GM19397 (cell line): ENCODE results near the gene CALU.
A peak's percentile ranks its signal among the peaks of the same experiment; 100 is the strongest.

Experiments used
- ATAC-seq: cut with Tn5 transposase; IDR thresholded peaks from one replicate; pipeline ENCODE4 v1.9.1; 2021; ENCODE audit warnings: mild to moderate bottlenecking, moderate library complexity; ENCODE audit not compliant: unreplicated experiment

CALU gene

DNA sequence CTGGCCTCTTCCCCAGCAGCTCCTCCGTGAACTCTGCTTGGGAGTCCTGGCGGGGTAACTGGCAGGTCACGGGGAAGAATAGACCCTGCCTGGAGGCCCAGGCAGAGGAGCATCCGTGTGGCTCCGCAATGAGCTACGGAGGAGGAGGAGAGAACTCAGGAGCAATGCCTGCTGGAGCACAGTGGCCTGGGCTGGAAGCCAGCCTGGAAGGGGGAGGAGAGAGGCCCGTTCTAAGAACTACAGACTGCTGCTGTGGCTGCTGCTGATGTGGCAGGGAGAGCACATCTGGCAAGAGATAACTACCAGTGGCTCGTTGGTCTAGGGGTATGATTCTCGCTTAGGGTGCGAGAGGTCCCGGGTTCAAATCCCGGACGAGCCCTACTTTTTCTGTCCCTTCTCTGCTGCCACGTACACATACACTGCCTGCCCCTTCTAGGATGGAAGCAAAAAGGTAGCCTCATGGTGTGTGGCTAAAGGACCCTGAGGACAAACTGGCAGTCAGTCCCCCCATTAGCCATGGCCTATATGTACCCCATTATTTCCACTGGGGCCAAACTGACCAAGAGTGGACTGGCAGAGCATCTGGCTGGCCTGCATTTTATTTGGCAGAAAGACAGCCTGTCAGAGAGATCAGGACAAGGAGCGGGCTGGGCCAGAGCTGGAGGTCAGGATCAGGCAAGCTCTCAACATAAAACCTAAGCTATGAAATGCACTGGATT is 44.1 kb downstream of the CALU start:
- ATAC-seq, result no peak

DNA sequence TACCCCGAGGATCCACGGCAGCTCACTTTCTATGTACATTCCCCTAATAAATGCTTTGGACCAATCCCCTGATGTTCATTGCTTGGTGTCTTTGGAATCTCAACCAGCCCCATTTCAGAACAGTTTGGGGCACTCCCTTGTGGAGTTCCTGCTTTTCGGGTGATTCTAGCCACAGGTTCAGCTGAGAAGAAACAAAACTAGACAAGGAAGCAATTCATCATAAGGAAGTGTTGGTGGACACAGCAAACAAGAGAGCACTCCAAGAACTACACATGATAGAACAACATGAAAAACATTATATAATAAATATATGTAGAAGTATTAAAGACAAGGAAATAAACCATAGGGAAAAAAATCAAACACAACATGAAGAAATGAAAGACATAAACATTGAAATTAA is 46.6 kb downstream of the CALU start:
- no peak for ATAC-seq

- ATAC-seq, result no peak
Measured at GRCh38 chr7:128788446-128789412, 49.6 kb downstream of the CALU start.

DNA sequence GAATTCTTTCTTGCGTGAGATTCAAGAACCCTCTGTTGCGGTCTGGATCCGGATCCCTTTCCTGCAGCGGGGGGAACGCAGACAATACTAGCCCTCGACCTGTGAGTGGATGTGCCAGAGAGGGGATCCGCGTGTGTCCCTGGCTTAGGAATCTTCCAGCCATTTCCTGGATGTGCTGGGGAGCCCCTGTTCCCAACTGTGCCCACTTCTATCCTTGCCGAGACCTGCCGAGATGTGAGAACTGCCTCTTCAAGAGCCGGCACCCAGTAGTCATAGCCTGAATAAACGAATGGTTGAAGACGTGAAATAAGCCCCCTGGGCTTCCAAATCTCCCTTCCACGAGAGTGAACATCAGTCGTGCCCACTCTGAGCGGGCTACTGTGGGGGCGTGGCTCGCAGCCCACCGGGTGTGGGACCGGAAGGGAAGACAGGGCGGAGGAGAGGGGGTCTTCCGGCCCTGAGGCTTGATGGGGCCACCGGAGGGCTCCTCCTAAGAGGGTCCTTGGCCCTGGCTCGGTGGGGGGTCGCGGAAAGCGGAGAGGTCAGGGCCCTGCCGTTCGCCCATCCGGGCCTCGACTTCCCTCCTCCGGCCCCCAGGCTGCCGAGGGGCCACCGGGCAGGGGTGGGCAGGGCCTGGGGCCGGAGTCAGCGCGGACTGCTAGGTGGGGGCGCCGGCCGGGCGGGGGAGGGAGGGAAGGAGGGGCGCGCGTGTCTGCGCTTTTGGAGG is 51.3 kb downstream of the CALU start:
- peak; percentile 6 for ATAC-seq

DNA sequence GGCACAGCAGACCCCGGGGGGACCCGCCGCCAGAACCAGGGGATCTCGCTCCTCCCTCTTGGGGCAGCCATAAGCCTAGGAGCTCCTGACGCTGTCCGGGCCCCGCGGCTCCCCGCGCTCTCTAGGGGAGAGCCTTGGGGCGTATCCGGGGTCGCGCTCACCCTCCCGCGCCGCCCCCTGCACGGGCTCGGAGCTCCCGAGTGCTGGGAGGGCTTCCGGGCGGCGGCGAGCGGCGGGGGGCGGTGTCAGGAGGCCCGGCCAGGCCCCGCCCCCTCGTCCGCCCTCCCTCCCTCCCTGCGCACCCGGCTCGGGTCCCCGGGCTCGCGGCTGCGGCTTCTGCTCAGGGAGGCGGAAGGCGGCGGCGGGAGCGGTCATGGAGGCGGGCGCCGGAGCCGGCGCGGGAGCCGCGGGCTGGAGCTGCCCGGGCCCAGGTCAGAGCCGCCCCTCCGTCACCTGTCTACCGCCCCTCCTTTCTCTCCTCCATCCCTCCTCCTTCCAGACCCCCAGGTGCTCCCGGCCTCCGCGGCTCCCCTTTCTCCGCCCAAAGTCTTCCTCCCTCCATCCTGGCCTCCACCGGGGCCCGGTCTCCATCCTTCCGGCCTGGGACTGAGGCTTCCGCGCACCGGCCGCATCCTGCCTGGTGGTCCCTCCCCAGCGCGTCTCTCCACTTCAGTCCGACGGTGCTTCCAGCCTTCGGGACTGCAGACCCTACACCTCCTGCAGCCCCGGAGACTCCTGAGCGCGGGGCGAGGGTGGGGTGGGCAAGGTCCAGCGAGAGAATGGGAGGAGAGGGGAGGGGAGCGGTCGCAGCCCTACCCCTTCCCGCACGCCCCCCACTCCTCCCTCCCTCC is 52.2 kb downstream of the CALU start, which contains the start of gene CCDC136:
Gene CCDC136, plus strand, starts transcription at position 848 of the 851 bp plus-strand sequence. CDS start 444 bp downstream, outside the sequence.
- ATAC-seq, result peak; percentile 85

DNA sequence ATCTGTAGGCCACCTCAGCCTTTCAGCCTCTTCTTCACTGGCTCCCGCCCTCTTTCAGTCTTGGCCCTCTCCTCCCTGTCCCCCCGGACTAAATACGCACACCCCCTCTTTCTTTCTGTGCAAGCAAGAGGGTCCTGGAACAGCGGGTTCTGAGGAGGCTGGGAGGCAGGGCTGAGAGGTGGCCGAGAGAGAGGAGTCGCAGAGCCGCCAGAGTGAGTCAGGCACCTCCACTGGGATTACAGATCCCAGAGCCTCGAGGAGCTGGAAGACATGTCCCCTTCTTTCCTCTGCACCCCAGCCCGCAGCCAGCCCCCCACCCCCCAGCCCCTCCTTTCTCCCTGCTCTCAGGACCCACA is 52.8 kb downstream of the CALU start:
- ATAC-seq, result no peak

DNA sequence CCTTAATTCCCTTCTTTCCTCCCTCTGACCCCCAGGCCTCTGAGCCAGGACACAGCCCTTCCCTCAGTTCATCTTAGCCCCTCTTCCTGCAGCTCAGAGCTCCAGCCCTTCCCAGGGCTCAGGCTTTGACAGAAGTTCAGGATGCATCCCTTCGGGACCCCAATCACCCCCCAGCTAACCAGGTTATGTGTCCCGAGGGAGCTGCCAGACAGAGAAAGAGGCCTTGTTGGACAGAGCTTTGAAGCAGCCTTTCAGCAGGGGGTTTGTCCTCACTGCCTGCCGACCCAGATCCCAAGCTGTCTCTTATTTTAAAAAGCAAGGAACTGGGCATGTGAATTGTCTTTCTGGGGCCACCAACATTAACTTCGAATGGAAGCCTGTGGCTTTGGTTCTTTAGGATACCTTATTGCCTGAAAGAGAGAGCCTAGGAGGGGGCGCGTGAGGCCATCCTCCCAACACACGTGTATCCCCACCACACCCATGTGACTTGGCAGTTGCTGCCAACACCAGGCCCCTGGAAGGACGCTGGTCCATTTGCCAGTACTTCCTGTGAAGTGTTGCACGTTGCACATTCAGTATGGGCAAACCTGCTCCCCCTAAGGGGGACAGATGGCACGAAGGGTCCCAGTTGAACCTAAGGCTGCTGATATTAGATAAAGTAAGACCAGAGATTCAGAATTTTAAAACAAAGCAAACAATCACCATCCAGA is 53.5 kb downstream of the CALU start:
- no peak for ATAC-seq

- ATAC-seq, result no peak
Measured at GRCh38 chr7:128793181-128793547, 54.0 kb downstream of the CALU start.

DNA sequence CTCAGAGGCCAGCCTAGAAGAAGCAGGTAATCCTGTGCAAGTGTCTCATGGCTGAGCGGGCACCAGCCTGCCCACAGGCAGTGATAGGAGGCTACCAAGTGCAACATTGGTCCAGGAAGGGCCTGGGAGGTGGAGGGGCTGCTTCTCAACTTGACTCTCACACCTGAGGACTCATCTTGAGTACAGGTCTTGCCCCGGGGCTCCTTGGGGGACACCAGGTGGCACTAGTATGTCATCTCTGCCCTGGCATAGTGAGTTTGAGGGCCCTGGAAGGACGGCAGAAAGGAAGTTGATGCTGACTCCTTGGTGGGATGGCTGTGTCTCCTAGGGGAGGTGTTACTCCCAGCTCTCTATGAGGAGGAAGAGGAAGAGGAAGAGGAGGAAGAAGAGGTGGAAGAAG is 54.9 kb downstream of the CALU start:
- no peak for ATAC-seq

- no peak for ATAC-seq
Measured at GRCh38 chr7:128794436-128794835, 55.3 kb downstream of the CALU start.

- no peak for ATAC-seq
Measured at GRCh38 chr7:128795129-128795528, 56.0 kb downstream of the CALU start.

GRCh38 chr7:128796327-128796726 is 57.2 kb downstream of the CALU start:
- ATAC-seq, result no peak

DNA sequence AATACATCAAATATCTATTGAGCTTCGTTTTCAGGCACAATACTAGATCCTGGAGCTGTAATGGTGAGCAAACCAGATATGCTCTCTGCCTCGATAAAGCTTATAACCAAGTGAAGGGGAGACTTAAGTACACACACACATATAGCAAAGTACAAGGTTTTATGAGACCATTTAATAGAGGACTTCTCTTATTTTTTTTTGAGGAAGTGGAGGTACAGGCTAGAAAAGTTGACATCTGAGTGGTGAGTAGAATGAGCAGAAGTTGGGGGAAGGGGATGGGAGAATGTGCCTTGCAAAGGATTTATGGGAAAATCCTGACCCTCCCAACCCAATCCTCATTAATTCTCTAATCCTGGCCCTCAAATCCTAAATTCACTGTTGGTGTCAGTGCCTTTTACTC is 60.3 kb downstream of the CALU start:
- no peak for ATAC-seq

GRCh38 chr7:128800567-128800966 is 61.4 kb downstream of the CALU start:
- ATAC-seq, result no peak

- ATAC-seq, result no peak
Measured at GRCh38 chr7:128801003-128801402, 61.8 kb downstream of the CALU start.

GRCh38 chr7:128801667-128802418 is 62.7 kb downstream of the CALU start:
- ATAC-seq, result no peak

DNA sequence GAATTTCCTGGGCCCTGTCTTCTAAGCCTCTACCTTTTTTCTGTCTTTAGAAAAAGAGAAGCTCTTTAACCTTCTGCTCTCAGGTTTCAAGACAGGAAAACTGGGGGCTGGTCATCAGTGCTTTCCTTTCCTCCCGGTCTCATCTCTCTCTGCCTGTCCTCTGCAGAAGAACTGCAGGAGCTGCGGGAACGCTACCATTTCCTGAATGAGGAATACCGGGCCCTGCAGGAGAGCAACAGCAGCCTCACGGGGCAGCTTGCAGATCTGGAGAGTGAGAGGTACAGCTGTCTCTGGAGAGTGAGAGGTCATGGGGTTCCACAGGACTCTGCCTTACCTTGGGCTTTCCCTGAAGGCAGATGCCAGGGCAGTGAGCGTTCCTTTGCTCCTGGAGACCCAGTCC is 65.3 kb downstream of the CALU start:
- ATAC-seq, result no peak

- ATAC-seq, result no peak
Measured at GRCh38 chr7:128805225-128805624, 66.1 kb downstream of the CALU start.

DNA sequence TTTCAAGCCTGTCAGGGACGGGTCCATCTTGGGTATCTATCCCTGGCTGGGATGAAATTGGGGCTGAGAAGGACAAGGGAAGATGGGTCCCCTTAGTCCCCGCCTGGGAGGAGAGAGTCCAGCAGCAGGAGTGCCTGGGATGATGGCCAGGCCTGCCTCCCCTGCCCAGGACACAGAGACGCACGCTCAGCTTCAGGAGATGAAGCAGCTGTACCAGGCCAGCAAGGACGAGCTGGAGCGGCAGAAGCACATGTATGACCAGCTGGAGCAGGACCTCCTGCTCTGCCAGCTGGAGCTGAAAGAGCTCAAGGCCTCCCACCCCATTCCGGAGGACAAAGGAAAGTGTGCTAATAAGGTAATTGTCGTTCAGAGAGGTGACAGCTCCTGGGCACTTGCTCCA is 68.0 kb downstream of the CALU start:
- no peak for ATAC-seq
